ENCODE results near the gene C1orf210. TPM values are rescaled to one million over a fixed set of nuclear protein-coding genes. Genes with fewer than 3 reads are reported as not detected.

Gene C1orf210
- total RNA-seq, 2 donors from 2014 or later: not detected

Other genes starting within 250 kb of the C1orf210 start
- 10 to 100 TPM; 50.2 to 83.4 TPM for gene EBNA1BP2, start 113.3 kb downstream of the C1orf210 start, total RNA-seq
- gene CFAP57, start 113.3 kb downstream of the C1orf210 start, total RNA-seq: under 1 TPM; 0.37 to 0.61 TPM
- under 1 TPM in 1 of 2 donors, not detected in 1; 0.18 TPM for gene TMEM125, start 15.6 kb downstream of the C1orf210 start, total RNA-seq
- gene TIE1, start 15.4 kb upstream of the C1orf210 start, total RNA-seq: under 1 TPM; 0.36 to 0.49 TPM
- not detected for gene MPL, start 52.2 kb upstream of the C1orf210 start, total RNA-seq
- 100 to 1,000 TPM; 127 to 328 TPM for gene CDC20, start 73.4 kb upstream of the C1orf210 start, total RNA-seq
- gene ELOVL1, start 82.4 kb upstream of the C1orf210 start, total RNA-seq: 10 to 100 TPM; 53.2 to 61.0 TPM
- 10 to 100 TPM; 32.8 to 53.9 TPM for gene MED8, start 104.2 kb upstream of the C1orf210 start, total RNA-seq
- gene SZT2, start 104.3 kb upstream of the C1orf210 start, total RNA-seq: 10 to 100 TPM; 52.1 to 52.2 TPM
- gene HYI, start 168.3 kb upstream of the C1orf210 start, total RNA-seq: 10 to 100 TPM in 1 of 2 donors, 1 to 10 TPM in 1; 9.2 to 26.3 TPM
- 10 to 100 TPM in 1 of 2 donors, under 1 TPM in 1; 0.25 to 21.9 TPM for gene PTPRF, start 245.3 kb upstream of the C1orf210 start, total RNA-seq

Data from activated naive CD4-positive, alpha-beta T cell treated with anti-CD3 and anti-CD28 coated beads, Interleukin-2, amount 50 U/mL, for 72 hours (primary cell).